ENCODE measurements around the gene PARP6.

- no peak for TF ChIP-seq CTCF (IDR thresholded peaks at IDR 0.05; ENCODE audit: low read depth, low read length)
- TF ChIP-seq EZH2phosphoT487 (IDR thresholded peaks at IDR 0.05; ENCODE audit: low read depth), result no peak
Measured at GRCh38 chr15:72284781-72285180, 12.4 kb upstream of the PARP6 start.

Measured in OCI-LY3 (cell line).